Measurements from ENCODE around the gene MED16.
"Not testable (repeated sequence)": the region's sequence is repeated elsewhere in the genome, so short reads cannot be mapped to it uniquely, and the experiment has no call there.

Gene MED16

GRCh38 chr19:853014-853585 is 39.9 kb downstream of the MED16 start:
- no peak for DNase-seq (ENCODE audit: low spot score)
- no peak overlapping the region for H3K4me3 ChIP-seq

DNA sequence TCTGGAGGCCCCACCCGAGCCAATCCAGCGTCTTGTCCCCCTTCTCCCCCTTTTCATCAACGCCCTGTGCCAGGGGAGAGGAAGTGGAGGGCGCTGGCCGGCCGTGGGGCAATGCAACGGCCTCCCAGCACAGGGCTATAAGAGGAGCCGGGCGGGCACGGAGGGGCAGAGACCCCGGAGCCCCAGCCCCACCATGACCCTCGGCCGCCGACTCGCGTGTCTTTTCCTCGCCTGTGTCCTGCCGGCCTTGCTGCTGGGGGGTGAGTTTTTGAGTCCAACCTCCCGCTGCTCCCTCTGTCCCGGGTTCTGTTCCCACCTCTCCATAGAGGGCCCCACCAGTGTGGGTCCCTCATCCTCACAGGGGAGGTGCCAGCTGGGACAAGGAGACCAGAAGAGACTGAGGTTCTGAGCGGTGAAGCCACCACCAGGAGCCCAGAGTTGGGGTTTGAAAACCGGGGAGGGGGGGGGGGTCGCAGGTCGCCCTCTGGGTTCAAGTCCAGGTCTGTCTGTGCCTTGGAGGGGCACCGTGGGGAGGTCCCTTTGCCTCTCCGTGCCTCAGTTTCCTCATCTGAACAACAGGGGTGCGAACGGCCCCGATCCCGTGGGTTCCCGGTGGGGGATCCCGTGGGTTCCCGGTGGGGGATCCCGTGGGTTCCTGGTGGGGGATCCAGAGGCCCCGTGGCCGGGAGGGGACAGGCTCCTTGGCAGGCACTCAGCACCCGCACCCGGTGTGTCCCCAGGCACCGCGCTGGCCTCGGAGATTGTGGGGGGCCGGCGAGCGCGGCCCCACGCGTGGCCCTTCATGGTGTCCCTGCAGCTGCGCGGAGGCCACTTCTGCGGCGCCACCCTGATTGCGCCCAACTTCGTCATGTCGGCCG is 40.6 kb downstream of the MED16 start, which contains the start of gene ELANE:
TSS of gene ELANE (plus strand) at position 168 of the 878 bp plus-strand sequence. CDS start at position 194, 26 bp downstream.
- no peak for DNase-seq (ENCODE audit: low spot score)
- Histone ChIP-seq H3K4me3 (no peak within 1 kb of the TSS), H3K27ac (peak within 1 kb of the TSS in 1 of 2 donors; percentile 84)
- TF ChIP-seq, protein P1, sequence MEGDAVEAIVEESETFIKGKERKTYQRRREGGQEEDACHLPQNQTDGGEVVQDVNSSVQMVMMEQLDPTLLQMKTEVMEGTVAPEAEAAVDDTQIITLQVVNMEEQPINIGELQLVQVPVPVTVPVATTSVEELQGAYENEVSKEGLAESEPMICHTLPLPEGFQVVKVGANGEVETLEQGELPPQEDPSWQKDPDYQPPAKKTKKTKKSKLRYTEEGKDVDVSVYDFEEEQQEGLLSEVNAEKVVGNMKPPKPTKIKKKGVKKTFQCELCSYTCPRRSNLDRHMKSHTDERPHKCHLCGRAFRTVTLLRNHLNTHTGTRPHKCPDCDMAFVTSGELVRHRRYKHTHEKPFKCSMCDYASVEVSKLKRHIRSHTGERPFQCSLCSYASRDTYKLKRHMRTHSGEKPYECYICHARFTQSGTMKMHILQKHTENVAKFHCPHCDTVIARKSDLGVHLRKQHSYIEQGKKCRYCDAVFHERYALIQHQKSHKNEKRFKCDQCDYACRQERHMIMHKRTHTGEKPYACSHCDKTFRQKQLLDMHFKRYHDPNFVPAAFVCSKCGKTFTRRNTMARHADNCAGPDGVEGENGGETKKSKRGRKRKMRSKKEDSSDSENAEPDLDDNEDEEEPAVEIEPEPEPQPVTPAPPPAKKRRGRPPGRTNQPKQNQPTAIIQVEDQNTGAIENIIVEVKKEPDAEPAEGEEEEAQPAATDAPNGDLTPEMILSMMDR (IDR thresholded peaks at IDR 0.05), result no peak

More at GRCh38 chr19:853014-853585, 39.9 kb downstream of the MED16 start:
- no peak overlapping the region for H3K27ac ChIP-seq
- TF ChIP-seq, protein P1 (IDR thresholded peaks at IDR 0.05), result no peak

GRCh38 chr19:850979-851335 is 42.0 kb downstream of the MED16 start:
- H3K27ac ChIP-seq, result peak overlapping the region; percentile 62 to 84
- no peak for DNase-seq (ENCODE audit: low spot score)
- peak overlapping the region; percentile 56 for H3K4me3 ChIP-seq
- TF ChIP-seq, protein P1 (IDR thresholded peaks at IDR 0.05), result no peak

GRCh38 chr19:850221-850978 is 42.6 kb downstream of the MED16 start:
- TF ChIP-seq, protein P1 (IDR thresholded peaks at IDR 0.05), result no peak
- H3K27ac ChIP-seq, result peak overlapping the region; percentile 62 to 84
- DNase-seq (ENCODE audit: low spot score), result peak; percentile 94
- H3K4me3 ChIP-seq, result peak overlapping the region; percentile 56

- not testable (repeated sequence) for H3K27ac ChIP-seq; H3K4me3 ChIP-seq; DNase-seq (ENCODE audit: low spot score)
Measured at GRCh38 chr19:849195-849594, 43.8 kb downstream of the MED16 start.

DNA sequence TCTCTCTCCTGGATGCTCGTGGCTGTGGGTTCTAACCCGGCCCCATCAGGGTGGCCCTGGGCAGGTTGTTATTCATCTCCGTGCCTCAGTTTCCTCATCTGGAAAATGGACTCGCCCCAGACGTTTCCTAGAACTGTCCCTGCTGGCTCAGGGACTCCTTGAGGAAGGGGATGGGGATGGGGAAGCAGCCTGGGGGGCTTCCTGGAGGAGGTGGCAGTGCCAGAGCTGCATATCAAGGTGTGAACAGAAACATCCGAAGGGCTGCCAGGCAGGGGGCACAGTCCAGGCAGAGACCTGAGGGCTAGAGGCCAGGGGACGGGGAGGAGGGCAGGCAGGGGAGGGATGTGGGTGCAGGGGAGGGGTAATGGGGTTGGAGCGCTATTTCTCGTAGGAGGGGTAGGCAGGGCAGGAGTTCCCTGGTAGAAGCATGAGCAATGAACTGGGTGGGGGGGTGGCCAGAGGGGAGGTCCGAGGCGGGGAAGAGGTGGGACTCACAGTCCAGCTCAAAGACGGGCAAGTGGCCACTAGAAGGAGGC is 44.5 kb downstream of the MED16 start:
- Histone ChIP-seq H3K4me3 (no peak overlapping the region), H3K27ac (peak overlapping the region in 1 of 2 donors; percentile 67)
- no peak for DNase-seq (ENCODE audit: low spot score)
- TF ChIP-seq, protein P1 (IDR thresholded peaks at IDR 0.05), result no peak
